HG02763 (cell line): ENCODE results near the gene CAPN15.

Experiments used
- ATAC-seq: cut with Tn5 transposase; IDR thresholded peaks from one replicate; pipeline ENCODE4 v1.9.1; 2021; ENCODE audit warnings: mild to moderate bottlenecking, moderate library complexity; ENCODE audit not compliant: unreplicated experiment

Gene CAPN15

DNA sequence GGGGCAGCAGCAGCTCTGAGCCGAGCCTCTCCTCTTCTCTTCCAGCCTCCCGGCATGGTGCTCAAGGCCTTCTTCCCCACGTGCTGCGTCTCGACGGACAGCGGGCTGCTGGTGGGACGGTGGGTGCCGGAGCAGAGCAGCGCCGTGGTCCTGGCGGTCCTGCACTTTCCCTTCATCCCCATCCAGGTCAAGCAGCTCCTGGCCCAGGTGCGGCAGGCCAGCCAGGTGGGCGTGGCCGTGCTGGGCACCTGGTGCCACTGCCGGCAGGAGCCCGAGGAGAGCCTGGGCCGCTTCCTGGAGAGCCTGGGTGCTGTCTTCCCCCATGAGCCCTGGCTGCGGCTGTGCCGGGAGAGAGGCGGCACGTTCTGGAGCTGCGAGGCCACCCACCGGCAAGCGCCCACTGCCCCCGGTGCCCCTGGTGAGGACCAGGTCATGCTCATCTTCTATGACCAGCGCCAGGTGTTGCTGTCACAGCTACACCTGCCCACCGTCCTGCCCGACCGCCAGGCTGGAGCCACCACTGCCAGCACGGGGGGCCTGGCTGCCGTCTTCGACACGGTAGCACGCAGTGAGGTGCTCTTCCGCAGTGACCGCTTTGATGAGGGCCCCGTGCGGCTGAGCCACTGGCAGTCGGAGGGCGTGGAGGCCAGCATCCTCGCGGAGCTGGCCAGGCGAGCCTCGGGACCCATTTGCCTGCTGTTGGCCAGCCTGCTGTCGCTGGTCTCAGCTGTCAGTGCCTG, 46.7 kb downstream of the CAPN15 start:
- ATAC-seq: no peak

GRCh38 chr16:575354-576196, 48.1 kb downstream of the CAPN15 start:
- no peak for ATAC-seq

GRCh38 chr16:576197-576822, 48.8 kb downstream of the CAPN15 start:
- ATAC-seq: no peak

DNA sequence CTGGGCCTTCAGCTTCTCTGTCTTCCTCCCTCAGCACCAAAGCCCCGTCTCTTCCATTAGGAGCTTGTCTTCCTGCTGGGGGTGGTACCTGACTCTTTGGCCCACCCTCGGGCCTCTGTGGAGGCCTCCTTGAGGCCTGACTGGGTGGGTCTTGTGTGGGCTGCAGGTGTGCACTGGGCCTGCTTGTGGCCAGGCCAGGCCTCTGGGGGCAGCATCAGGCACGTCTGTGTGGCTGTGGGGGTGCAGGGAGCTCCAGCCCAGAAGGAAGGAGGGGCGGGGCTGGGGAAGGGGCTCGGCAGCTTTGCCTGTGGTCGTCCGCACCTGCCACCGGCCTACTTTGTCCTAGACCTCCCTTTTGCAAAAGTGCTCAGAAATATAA, 49.3 kb downstream of the CAPN15 start:
- ATAC-seq: no peak

- no peak for ATAC-seq
Observed at GRCh38 chr16:577796-578195, 50.3 kb downstream of the CAPN15 start.

DNA sequence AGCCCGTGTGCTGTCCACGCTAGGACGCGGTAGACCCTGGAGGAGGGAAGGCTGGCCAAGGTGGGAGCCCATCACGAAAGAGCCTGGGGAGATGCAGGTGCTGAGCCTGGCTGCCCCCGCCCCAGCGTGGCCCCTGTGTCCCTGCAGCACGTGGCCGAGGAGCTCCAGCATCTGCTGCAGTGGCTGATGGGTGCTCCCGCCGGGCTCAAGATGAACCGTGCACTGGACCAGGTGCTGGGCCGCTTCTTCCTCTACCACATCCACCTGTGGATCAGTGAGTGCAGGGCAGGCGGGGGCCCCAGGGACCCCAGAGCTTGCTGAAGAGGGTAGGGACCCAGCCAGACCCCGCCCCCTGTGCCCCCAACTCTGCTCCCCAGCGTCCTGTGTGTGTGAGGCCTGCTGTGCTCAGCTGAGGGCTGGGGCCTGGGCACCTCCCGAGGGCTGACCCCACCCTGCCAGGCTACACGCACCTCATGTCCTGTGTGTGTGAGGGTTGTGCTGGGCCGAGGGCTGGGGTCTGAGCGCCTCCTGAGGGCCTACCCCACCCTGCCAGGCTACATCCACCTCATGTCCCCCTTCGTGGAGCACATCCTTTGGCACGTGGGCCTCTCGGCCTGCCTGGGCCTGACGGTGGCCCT, 50.8 kb downstream of the CAPN15 start:
- no peak for ATAC-seq

GRCh38 chr16:578870-579405, 51.4 kb downstream of the CAPN15 start:
- ATAC-seq: no peak

- ATAC-seq: no peak
Observed at GRCh38 chr16:580141-580945, 52.8 kb downstream of the CAPN15 start.

GRCh38 chr16:580946-581498, 53.5 kb downstream of the CAPN15 start:
- ATAC-seq: no peak

- ATAC-seq: no peak
Observed at GRCh38 chr16:582218-582613, 54.7 kb downstream of the CAPN15 start.

GRCh38 chr16:582614-583331, 55.3 kb downstream of the CAPN15 start:
- ATAC-seq: no peak

DNA sequence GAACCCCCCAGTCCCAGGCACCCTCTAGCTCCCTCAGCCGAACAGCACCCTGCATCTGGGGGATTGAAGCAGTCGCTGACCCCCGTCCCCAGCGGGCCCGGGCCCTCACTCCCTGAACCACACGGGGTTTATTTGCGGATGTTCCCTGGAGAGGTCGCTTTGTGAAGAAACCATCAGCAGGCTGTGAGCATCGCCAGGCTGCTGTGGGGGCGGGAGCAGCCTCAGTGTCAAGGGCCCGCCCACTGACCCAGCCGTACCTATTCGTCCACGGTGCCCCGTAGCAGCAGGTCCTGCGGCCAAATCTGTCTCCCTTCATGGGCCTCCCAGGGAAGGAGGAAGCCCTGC, 55.9 kb downstream of the CAPN15 start:
- no peak for ATAC-seq

DNA sequence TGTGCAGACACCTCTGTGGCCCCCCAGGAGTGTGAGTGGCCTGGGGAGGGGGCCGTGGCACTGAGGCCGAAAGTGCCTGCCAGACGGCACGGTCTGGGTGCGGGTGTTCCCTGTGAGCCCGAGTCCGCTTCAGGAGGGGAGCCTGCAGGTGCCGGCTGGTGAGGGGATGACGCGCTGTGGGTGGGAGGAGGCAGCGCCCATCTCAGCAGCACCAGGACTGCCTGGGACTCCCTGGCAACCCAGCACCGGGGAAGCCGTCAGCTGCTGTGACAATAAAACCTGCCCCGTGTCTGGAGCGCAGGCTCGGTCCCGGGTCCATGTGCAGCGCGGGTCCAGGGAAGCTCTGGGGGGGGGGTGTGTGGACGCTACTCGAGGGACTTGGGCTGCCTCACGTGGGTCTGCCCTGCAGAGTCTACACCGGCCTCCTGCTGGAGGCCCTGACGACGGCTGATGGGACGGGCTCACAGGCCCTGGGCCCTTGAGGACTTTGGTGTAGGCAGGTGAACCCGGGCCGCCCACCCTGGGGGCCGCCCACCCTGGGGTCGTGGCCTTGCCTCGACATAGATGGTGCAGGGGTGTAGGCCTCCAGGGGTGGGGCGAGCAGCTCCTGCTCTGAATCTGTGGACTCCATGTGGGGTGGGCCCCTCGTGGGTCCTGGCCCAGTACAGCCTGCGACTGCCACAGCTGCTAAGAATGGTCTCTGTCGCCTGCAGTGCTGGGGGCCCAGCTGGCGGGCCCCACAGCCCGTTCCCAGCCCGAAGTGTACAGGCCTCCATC, 56.5 kb downstream of the CAPN15 start:
- ATAC-seq: no peak

DNA sequence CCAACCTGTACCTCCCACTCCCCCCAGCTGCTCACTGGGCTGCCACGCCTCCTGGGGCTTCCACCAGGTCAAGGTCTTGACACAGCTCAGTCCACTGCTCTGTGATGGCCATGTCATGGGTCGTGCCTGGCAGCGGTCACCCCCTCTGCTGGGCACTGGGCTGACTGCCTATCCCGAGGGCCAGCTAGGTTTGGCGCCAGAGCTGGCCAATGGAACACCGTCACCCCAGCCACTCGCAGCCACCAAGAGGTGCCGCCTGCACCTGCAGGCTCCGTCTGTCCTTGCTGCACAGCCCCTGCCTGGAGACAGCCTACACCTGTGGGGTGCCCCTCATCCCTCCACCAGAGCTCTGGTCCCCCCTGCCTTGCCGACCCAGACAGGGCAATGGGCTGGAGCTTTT, 57.8 kb downstream of the CAPN15 start:
- no peak for ATAC-seq

- ATAC-seq: no peak
Observed at GRCh38 chr16:586047-586644, 58.6 kb downstream of the CAPN15 start.

- ATAC-seq: no peak
Observed at GRCh38 chr16:586645-587590, 59.4 kb downstream of the CAPN15 start.

GRCh38 chr16:588639-588888, 61.1 kb downstream of the CAPN15 start:
- ATAC-seq: no peak
